ENCODE data around the gene EPSTI1.

DNA sequence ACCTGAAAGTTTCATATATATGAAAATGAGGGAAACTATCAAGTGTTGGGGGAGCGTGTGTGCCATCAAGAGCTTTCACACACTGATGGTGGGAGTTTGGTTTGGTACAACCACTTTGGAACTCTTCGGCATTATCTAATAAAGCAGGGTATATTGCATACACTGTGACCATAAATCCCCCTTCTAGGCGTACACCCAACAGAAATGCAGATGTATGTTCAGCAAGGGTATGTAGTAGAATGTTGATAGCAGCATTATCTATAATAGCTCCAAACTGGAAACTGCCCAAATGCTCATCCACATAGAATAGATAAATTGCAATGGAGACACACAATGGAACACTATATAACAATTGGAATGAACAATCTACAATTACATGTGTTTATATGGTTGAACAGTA is 139.9 kb downstream of the EPSTI1 start:
- TF ChIP-seq BHLHE40 (IDR thresholded peaks at IDR 0.05; ENCODE audit: low read depth, low read length) (no peak), CEBPB (IDR thresholded peaks at IDR 0.05) (no peak), RFX5 (IDR thresholded peaks at IDR 0.05) (no peak), CHD4 (IDR thresholded peaks at IDR 0.05; ENCODE audit: borderline replicate concordance) (no peak), HOXB5 (CRISPR knock-in tag; IDR thresholded peaks at IDR 0.05) (no peak), POLR2A (IDR thresholded peaks at IDR 0.05; ENCODE audit: low read length) (no peak), EP300 (IDR thresholded peaks at IDR 0.05) (no peak), RAD21 (conservative IDR thresholded peaks at IDR 0.05 in 1 of 2, IDR thresholded peaks at IDR 0.05 in 1 of 2) (no peak), JUN (IDR thresholded peaks at IDR 0.05) (no peak), PHF8 (IDR thresholded peaks at IDR 0.05; ENCODE audit: borderline replicate concordance, low read depth) (no peak)
- TF ChIP-seq, protein P1, sequence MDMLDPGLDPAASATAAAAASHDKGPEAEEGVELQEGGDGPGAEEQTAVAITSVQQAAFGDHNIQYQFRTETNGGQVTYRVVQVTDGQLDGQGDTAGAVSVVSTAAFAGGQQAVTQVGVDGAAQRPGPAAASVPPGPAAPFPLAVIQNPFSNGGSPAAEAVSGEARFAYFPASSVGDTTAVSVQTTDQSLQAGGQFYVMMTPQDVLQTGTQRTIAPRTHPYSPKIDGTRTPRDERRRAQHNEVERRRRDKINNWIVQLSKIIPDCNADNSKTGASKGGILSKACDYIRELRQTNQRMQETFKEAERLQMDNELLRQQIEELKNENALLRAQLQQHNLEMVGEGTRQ (IDR thresholded peaks at IDR 0.05): no peak
- TF ChIP-seq, protein P2, sequence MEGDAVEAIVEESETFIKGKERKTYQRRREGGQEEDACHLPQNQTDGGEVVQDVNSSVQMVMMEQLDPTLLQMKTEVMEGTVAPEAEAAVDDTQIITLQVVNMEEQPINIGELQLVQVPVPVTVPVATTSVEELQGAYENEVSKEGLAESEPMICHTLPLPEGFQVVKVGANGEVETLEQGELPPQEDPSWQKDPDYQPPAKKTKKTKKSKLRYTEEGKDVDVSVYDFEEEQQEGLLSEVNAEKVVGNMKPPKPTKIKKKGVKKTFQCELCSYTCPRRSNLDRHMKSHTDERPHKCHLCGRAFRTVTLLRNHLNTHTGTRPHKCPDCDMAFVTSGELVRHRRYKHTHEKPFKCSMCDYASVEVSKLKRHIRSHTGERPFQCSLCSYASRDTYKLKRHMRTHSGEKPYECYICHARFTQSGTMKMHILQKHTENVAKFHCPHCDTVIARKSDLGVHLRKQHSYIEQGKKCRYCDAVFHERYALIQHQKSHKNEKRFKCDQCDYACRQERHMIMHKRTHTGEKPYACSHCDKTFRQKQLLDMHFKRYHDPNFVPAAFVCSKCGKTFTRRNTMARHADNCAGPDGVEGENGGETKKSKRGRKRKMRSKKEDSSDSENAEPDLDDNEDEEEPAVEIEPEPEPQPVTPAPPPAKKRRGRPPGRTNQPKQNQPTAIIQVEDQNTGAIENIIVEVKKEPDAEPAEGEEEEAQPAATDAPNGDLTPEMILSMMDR (IDR thresholded peaks at IDR 0.05): no peak
- TF ChIP-seq, protein P3, sequence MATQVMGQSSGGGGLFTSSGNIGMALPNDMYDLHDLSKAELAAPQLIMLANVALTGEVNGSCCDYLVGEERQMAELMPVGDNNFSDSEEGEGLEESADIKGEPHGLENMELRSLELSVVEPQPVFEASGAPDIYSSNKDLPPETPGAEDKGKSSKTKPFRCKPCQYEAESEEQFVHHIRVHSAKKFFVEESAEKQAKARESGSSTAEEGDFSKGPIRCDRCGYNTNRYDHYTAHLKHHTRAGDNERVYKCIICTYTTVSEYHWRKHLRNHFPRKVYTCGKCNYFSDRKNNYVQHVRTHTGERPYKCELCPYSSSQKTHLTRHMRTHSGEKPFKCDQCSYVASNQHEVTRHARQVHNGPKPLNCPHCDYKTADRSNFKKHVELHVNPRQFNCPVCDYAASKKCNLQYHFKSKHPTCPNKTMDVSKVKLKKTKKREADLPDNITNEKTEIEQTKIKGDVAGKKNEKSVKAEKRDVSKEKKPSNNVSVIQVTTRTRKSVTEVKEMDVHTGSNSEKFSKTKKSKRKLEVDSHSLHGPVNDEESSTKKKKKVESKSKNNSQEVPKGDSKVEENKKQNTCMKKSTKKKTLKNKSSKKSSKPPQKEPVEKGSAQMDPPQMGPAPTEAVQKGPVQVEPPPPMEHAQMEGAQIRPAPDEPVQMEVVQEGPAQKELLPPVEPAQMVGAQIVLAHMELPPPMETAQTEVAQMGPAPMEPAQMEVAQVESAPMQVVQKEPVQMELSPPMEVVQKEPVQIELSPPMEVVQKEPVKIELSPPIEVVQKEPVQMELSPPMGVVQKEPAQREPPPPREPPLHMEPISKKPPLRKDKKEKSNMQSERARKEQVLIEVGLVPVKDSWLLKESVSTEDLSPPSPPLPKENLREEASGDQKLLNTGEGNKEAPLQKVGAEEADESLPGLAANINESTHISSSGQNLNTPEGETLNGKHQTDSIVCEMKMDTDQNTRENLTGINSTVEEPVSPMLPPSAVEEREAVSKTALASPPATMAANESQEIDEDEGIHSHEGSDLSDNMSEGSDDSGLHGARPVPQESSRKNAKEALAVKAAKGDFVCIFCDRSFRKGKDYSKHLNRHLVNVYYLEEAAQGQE (IDR thresholded peaks at IDR 0.05): no peak

Measured in A549 (cell line).